ENCODE measurements around the gene FBXW4. TPM values are rescaled to one million over a fixed set of nuclear protein-coding genes. Genes with fewer than 3 reads are reported as not detected.

The FBXW4 gene
- total and polyA plus RNA-seq, 2 of the 8 experiments (the other 6 are each of a cell fraction or from before 2014, with no cell fraction given) = 29.0 to 32.8 TPM

DNA sequence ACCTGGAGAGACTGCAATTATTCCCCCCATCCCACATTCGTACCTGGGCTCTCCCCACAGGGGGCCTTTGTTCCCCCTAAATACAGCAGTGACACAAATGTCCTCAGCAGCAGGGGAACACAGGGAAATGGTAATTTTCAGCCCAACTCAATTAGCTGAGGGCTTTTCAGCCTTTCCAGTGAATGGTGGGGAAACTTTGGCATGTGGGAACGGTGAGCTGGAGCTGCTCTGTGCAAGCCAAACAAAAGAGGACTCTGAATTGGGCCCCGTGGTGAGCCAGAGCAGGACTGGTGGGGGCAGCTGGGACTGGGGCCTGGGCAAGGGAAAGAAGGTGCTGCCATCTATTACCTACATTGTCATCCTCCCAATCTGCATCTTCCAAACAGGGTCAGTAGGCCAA, 51.0 kb downstream of the FBXW4 start (continued):
- TF ChIP-seq, protein P1, sequence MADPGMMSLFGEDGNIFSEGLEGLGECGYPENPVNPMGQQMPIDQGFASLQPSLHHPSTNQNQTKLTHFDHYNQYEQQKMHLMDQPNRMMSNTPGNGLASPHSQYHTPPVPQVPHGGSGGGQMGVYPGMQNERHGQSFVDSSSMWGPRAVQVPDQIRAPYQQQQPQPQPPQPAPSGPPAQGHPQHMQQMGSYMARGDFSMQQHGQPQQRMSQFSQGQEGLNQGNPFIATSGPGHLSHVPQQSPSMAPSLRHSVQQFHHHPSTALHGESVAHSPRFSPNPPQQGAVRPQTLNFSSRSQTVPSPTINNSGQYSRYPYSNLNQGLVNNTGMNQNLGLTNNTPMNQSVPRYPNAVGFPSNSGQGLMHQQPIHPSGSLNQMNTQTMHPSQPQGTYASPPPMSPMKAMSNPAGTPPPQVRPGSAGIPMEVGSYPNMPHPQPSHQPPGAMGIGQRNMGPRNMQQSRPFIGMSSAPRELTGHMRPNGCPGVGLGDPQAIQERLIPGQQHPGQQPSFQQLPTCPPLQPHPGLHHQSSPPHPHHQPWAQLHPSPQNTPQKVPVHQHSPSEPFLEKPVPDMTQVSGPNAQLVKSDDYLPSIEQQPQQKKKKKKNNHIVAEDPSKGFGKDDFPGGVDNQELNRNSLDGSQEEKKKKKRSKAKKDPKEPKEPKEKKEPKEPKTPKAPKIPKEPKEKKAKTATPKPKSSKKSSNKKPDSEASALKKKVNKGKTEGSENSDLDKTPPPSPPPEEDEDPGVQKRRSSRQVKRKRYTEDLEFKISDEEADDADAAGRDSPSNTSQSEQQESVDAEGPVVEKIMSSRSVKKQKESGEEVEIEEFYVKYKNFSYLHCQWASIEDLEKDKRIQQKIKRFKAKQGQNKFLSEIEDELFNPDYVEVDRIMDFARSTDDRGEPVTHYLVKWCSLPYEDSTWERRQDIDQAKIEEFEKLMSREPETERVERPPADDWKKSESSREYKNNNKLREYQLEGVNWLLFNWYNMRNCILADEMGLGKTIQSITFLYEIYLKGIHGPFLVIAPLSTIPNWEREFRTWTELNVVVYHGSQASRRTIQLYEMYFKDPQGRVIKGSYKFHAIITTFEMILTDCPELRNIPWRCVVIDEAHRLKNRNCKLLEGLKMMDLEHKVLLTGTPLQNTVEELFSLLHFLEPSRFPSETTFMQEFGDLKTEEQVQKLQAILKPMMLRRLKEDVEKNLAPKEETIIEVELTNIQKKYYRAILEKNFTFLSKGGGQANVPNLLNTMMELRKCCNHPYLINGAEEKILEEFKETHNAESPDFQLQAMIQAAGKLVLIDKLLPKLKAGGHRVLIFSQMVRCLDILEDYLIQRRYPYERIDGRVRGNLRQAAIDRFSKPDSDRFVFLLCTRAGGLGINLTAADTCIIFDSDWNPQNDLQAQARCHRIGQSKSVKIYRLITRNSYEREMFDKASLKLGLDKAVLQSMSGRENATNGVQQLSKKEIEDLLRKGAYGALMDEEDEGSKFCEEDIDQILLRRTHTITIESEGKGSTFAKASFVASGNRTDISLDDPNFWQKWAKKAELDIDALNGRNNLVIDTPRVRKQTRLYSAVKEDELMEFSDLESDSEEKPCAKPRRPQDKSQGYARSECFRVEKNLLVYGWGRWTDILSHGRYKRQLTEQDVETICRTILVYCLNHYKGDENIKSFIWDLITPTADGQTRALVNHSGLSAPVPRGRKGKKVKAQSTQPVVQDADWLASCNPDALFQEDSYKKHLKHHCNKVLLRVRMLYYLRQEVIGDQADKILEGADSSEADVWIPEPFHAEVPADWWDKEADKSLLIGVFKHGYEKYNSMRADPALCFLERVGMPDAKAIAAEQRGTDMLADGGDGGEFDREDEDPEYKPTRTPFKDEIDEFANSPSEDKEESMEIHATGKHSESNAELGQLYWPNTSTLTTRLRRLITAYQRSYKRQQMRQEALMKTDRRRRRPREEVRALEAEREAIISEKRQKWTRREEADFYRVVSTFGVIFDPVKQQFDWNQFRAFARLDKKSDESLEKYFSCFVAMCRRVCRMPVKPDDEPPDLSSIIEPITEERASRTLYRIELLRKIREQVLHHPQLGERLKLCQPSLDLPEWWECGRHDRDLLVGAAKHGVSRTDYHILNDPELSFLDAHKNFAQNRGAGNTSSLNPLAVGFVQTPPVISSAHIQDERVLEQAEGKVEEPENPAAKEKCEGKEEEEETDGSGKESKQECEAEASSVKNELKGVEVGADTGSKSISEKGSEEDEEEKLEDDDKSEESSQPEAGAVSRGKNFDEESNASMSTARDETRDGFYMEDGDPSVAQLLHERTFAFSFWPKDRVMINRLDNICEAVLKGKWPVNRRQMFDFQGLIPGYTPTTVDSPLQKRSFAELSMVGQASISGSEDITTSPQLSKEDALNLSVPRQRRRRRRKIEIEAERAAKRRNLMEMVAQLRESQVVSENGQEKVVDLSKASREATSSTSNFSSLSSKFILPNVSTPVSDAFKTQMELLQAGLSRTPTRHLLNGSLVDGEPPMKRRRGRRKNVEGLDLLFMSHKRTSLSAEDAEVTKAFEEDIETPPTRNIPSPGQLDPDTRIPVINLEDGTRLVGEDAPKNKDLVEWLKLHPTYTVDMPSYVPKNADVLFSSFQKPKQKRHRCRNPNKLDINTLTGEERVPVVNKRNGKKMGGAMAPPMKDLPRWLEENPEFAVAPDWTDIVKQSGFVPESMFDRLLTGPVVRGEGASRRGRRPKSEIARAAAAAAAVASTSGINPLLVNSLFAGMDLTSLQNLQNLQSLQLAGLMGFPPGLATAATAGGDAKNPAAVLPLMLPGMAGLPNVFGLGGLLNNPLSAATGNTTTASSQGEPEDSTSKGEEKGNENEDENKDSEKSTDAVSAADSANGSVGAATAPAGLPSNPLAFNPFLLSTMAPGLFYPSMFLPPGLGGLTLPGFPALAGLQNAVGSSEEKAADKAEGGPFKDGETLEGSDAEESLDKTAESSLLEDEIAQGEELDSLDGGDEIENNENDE (IDR thresholded peaks at IDR 0.05; ENCODE audit: insufficient replicate concordance, low read length) = peak; percentile 68
- TF ChIP-seq, protein P2, sequence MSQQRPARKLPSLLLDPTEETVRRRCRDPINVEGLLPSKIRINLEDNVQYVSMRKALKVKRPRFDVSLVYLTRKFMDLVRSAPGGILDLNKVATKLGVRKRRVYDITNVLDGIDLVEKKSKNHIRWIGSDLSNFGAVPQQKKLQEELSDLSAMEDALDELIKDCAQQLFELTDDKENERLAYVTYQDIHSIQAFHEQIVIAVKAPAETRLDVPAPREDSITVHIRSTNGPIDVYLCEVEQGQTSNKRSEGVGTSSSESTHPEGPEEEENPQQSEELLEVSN (IDR thresholded peaks at IDR 0.05) = peak; percentile 36; the same call in 1 of the 2 replicates
- TF ChIP-seq RAD21 (IDR thresholded peaks at IDR 0.05 in 1 of 2, conservative IDR thresholded peaks at IDR 0.05 in 1 of 2; ENCODE audit: low read depth in 2 of 2, low read length in 2 of 2) (no peak; a peak in 1 of 4 replicates), SP1 (IDR thresholded peaks at IDR 0.05; ENCODE audit: low read depth, low read length) (peak; percentile 57; the same call in 1 of the 2 replicates), ASH2L (IDR thresholded peaks at IDR 0.05; ENCODE audit: low read length) (peak; percentile 23), CREB1 (IDR thresholded peaks at IDR 0.05) (no peak), TAF1 (IDR thresholded peaks at IDR 0.05; ENCODE audit: low read depth, low read length) (no peak), CHD2 (IDR thresholded peaks at IDR 0.05; ENCODE audit: low read length) (0 out of 2 replicates have a peak, but pooled peaks have one; percentile 39), SRF (IDR thresholded peaks at IDR 0.05; ENCODE audit: low read depth, low read length) (no peak), EP300 (IDR thresholded peaks at IDR 0.05; ENCODE audit: borderline replicate concordance in 1 of 2, low read depth in 2 of 2, low read length in 2 of 2) (peak in 1 of 2 experiments; percentile 75; a peak in 1 of 3 replicates), TAF7 (optimal IDR thresholded peaks at IDR 0.05; ENCODE audit: borderline replicate concordance, low read depth, low read length) (no peak)

All from H1 (cell line).